Sigmoid colon (tissue), 7 donors: Measurements from ENCODE around the gene KAZN. TPM values are rescaled to one million over a fixed set of nuclear protein-coding genes. Genes with fewer than 3 reads are reported as not detected.

Experiments
- DNase-seq: peaks from one replicate; pipeline ENCODE4 v3.0.0-alpha.2; 2019
- H3K27ac ChIP-seq, 4 donors: fragments of 200-600 bp; sonication (generic); one replicate each; pipeline ENCODE4 v1.5.1; 2016 to 2019; ENCODE audit warnings: mild to moderate bottlenecking in 1 of 4
- H3K27me3 ChIP-seq, 3 donors: fragments of 200-600 bp; sonication (generic); one replicate each; pipeline ENCODE4 v1.5.1; 2019; ENCODE audit warnings: mild to moderate bottlenecking in 1 of 3
- H3K36me3 ChIP-seq, 4 donors: fragments of 200-600 bp; sonication (generic); one replicate each; pipeline ENCODE4 v1.5.1; 2016 to 2019
- H3K4me1 ChIP-seq, 4 donors: fragments of 200-600 bp; sonication (generic); one replicate each; pipeline ENCODE4 v1.5.1; 2017 to 2019
- H3K4me3 ChIP-seq, 4 donors: fragments of 200-600 bp; sonication (generic); one replicate each; pipeline ENCODE4 v1.5.1; 2017 to 2019; ENCODE audit warnings: mild to moderate bottlenecking in 2 of 4, moderate library complexity in 1 of 4
- H3K9me3 ChIP-seq, 4 donors: fragments of 200-600 bp in 3 of 4; sonication (generic) in 3 of 4; one replicate each; pipeline versions ENCODE4 v1.5.1 to v1.6.1; 2013 to 2019
- EP300 ChIP-seq, 4 donors: sonication (generic); formaldehyde crosslinking; IDR thresholded peaks; one replicate each; pipeline ENCODE4 v1.6.1; 2017; ENCODE audit warnings: antibody characterized with exemption in 4 of 4
- POLR2A ChIP-seq, 2 donors: fragments of 450-650 bp; IDR thresholded peaks; one replicate each; pipeline ENCODE4 v1.6.1; 2016; ENCODE audit warnings: antibody characterized with exemption in 2 of 2, mild to moderate bottlenecking in 2 of 2, moderate library complexity in 2 of 2
- POLR2AphosphoS5 ChIP-seq, 4 donors: sonication (generic); formaldehyde crosslinking; IDR thresholded peaks; one replicate each; pipeline ENCODE4 v1.6.1; 2017; ENCODE audit warnings: antibody characterized with exemption in 4 of 4
- WGBS, 2 donors: extraction: QIAGEN DNeasy Blood & Tissue Kit; methylation state at CpG; one replicate each; pipeline ENCODE4 v1.1.7; 2013; 5-methylcytosine and 5-hydroxymethylcytosine counted together
- intact Hi-C: fragments of 100-400 bp; cut with DNase I; formaldehyde crosslinking; loops from one replicate; pipeline ENCODE4 v1.15.1; 2023
- polyA plus RNA-seq, 3 donors: library from polyadenylated mRNA; stranded (reverse); fragments of 200-250 nt; gene quantifications; one replicate each; pipeline ENCODE4 v1.2.3, GENCODE V29; 2013
- total RNA-seq, 4 donors: library from RNA; depleted of rRNA; stranded (reverse); fragments of >200 nt; gene quantifications; one replicate each; pipeline ENCODE4 v1.1.0, GENCODE V29; 2016
- TF ChIP-seq, protein P1 (sequence below), 4 experiments: fragments of 450-650 bp in 3 of 4; fragments of 200-600 bp in 1 of 4; IDR thresholded peaks; one replicate each; pipeline ENCODE4 v1.5.1; 2016 to 2019; ENCODE audit warnings: antibody characterized with exemption in 4 of 4, mild to moderate bottlenecking in 3 of 4, moderate library complexity in 2 of 4
- donor health status: healthy with polysubstance abuse.
- donor health status: Bipolar disorder and iron deficiency.
- donor health status: healthy.

Gene KAZN
- total and polyA plus RNA-seq, 7 donors, result 2.5 to 11.4 (median 5.6) TPM

DNA sequence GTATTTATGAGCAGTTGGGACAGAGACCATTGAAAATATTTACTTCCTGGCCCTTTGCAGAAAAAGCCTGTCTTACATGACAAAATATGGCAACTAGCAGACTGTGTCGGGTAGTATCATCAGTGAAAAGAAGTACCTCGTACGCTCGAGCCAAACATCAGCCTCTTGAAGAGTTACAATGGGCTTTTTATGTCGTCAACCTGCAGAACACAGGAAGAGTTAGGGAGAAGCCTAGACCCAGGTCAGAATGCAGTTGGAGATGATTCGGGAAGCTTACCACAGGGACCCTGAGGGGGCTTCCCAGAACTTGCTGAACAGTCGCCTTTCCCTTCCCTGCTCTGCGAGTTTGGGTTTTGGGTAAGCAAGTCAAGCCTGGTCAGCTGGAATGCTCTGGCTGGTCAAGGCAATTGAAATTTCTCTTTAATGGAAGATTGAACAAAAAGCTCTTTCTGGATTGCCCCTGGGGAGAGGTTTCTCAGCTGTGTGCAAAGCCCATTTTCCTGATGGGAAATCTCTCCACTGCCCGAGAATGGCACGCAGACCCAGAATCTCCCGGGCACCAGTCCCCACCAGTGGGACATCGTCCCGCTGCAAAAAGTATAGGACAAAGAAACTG is 291.4 kb downstream of the KAZN start:
- WGBS, 2 donors, result 85 to 89% methylated on average over 13 of the region's 13 CpGs
- TF ChIP-seq EP300 (IDR thresholded peaks at IDR 0.05) (no peak), POLR2A (IDR thresholded peaks at IDR 0.05) (no peak), POLR2AphosphoS5 (IDR thresholded peaks at IDR 0.05) (no peak)
- TF ChIP-seq, protein P1, sequence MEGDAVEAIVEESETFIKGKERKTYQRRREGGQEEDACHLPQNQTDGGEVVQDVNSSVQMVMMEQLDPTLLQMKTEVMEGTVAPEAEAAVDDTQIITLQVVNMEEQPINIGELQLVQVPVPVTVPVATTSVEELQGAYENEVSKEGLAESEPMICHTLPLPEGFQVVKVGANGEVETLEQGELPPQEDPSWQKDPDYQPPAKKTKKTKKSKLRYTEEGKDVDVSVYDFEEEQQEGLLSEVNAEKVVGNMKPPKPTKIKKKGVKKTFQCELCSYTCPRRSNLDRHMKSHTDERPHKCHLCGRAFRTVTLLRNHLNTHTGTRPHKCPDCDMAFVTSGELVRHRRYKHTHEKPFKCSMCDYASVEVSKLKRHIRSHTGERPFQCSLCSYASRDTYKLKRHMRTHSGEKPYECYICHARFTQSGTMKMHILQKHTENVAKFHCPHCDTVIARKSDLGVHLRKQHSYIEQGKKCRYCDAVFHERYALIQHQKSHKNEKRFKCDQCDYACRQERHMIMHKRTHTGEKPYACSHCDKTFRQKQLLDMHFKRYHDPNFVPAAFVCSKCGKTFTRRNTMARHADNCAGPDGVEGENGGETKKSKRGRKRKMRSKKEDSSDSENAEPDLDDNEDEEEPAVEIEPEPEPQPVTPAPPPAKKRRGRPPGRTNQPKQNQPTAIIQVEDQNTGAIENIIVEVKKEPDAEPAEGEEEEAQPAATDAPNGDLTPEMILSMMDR (IDR thresholded peaks at IDR 0.05), result no peak
- no peaks in the 10 kb centered on the region for H3K9me3 ChIP-seq
- DNase-seq, result no peak
- H3K27me3 ChIP-seq, result no peaks in the 10 kb centered on the region
- no peak overlapping the region for H3K27ac ChIP-seq
- no peak overlapping the region for H3K4me3 ChIP-seq
- intact Hi-C loops, result no loop called here
- no peaks in the 10 kb centered on the region for H3K4me1 ChIP-seq
- H3K36me3 ChIP-seq, result no peaks in the 10 kb centered on the region

DNA sequence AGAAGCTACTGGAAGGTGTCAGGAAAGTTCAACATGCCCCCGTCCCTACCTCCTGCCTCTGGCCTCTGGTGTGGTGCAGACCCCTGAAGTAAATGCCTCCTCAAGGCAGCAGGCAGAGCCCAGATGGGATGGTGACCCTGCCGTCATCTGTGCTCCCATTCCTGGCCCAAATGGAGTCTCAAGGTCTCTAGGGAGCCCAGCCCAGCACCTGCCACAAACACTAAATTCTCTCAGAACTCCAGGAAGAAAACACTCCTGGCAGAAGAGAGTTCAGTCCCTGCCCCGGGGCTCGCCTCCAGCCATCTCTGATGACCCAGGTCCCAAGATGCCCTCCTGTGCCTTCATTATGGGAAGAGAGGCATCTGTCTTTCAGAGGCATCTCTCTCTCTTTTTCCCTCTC is 293.5 kb downstream of the KAZN start:
- H3K36me3 ChIP-seq, result no peaks in the 10 kb centered on the region
- H3K27me3 ChIP-seq, result no peaks in the 10 kb centered on the region
- no peaks in the 10 kb centered on the region for H3K4me1 ChIP-seq
- no peak for DNase-seq
- 80 to 87% methylated on average over 4 of the region's 4 CpGs for WGBS, 2 donors
- no peak overlapping the region for H3K27ac ChIP-seq
- TF ChIP-seq POLR2A (IDR thresholded peaks at IDR 0.05) (no peak), EP300 (IDR thresholded peaks at IDR 0.05) (no peak), POLR2AphosphoS5 (IDR thresholded peaks at IDR 0.05) (no peak)
- TF ChIP-seq, protein P1 (IDR thresholded peaks at IDR 0.05), result no peak
- intact Hi-C loops, result no loop called here
- no peaks in the 10 kb centered on the region for H3K9me3 ChIP-seq
- no peak overlapping the region for H3K4me3 ChIP-seq

- Histone ChIP-seq H3K27ac (no peak overlapping the region), H3K4me3 (no peak overlapping the region), H3K9me3 (no peaks in the 10 kb centered on the region), H3K27me3 (no peaks in the 10 kb centered on the region), H3K36me3 (no peaks in the 10 kb centered on the region), H3K4me1 (no peaks in the 10 kb centered on the region)
- 27 to 70% methylated on average over 11 of the region's 11 CpGs for WGBS, 2 donors
- TF ChIP-seq, protein P1 (IDR thresholded peaks at IDR 0.05), result no peak
- no peak for TF ChIP-seq EP300 (IDR thresholded peaks at IDR 0.05)
- no peak for TF ChIP-seq POLR2A (IDR thresholded peaks at IDR 0.05)
- no peak for TF ChIP-seq POLR2AphosphoS5 (IDR thresholded peaks at IDR 0.05)
- intact Hi-C loops, result no loop called here
- no peak for DNase-seq
Measured at GRCh38 chr1:14894811-14895560, 296.5 kb downstream of the KAZN start.

DNA sequence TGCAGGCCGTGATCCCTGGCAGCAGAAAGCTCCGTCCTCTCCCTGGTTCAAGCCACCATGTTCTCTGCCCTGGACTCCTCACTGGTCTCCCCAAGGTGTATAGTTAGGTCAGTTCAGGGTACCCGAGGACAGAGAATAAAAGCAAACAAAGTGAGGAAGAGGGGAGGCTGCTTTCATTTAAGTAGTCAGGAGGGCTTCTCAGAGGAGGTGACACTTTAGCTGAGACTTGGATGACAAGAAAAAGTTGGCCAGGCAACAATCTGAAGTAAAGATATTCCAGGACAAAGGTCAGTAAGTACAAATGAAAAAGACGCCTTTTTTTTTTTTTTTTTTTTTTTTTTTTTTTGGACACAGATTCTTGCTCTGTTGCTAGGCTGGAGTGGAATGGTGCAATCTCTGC is 297.2 kb downstream of the KAZN start:
- intact Hi-C loops, result no loop called here

More for the DNA sequence above, 297.2 kb downstream of the KAZN start:
- Histone ChIP-seq H3K27ac (no peak overlapping the region), H3K27me3 (no peaks in the 10 kb centered on the region), H3K4me3 (no peak overlapping the region), H3K9me3 (no peaks in the 10 kb centered on the region), H3K4me1 (no peaks in the 10 kb centered on the region), H3K36me3 (no peaks in the 10 kb centered on the region)
- no peak for DNase-seq
- no peak for TF ChIP-seq POLR2A (IDR thresholded peaks at IDR 0.05)
- TF ChIP-seq, protein P1 (IDR thresholded peaks at IDR 0.05), result no peak
- TF ChIP-seq EP300 (IDR thresholded peaks at IDR 0.05), result no peak
- TF ChIP-seq POLR2AphosphoS5 (IDR thresholded peaks at IDR 0.05), result no peak
- WGBS, 2 donors, result 69 to 90% methylated on average over 4 of the region's 4 CpGs
